ENCODE data around the gene UPF3B. TPM values are rescaled to one million over a fixed set of nuclear protein-coding genes. Genes with fewer than 3 reads are reported as not detected.

Gene UPF3B
- total and polyA plus RNA-seq, 9 of the 15 experiments (the other 6 are each of a cell fraction or from before 2014, with no cell fraction given), result 17.6 to 57.0 (median 32.3) TPM

DNA sequence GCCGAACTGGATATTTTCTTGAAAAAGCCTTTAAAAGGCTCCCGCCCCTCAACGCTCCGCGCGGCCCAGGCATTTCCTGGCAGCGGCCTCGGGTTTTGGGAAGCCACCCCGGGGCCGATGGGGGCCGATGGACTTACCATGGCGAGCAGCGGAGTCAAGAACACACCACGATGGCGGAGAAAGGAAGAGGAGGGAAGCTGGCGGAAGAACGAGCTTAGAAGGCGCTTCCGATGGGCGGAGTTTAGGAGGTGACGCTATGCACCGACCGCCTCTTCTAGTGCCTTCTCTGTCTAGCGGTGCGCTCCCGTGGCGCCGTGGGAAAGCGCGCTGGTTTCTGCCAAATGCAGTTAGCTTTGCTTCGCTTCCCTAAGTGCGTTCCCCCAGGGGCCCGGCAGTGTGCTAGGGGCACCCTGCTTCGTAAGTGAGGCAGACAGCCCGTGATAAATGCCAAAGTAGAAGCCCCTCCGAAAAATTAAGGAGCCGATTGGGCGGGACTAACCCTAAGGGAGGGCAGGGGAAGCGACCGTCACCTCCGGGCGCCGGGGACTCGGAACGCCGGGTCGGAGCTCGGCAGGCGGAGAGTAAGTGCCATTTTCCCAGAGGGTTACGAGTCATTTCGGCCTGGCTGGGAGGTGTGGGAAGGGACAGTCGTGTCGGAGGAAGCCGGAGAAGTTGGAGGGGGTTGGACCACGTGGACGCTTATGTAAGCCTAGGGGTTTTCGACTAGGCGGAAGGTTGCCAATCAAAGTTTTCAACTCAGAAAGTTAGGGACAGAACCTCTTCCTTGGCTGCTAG, 61.1 kb downstream of the UPF3B start, which contains the start of gene RPL39 (continued):
- TF ChIP-seq E2F4 (CRISPR knock-in tag; IDR thresholded peaks at IDR 0.05; ENCODE audit: low read depth), result no peak
- TF ChIP-seq E2F6 (IDR thresholded peaks at IDR 0.05; ENCODE audit: borderline replicate concordance in 1 of 2, extremely low read depth in 1 of 2, insufficient read depth in 1 of 2, insufficient read length in 1 of 2, low read depth in 1 of 2, low read length in 1 of 2, poor library complexity in 1 of 2, severe bottlenecking in 1 of 2), result peak; percentile 24 to 48
- TF ChIP-seq SMAD1 (IDR thresholded peaks at IDR 0.05; ENCODE audit: low read depth, low read length, partially characterized antibody), result peak; percentile 58
- TF ChIP-seq KLF13 (tag; IDR thresholded peaks at IDR 0.05; ENCODE audit: borderline replicate concordance, low read depth), result no peak
- peak; percentile 51 for TF ChIP-seq SAP30 (IDR thresholded peaks at IDR 0.05; ENCODE audit: borderline replicate concordance, insufficient read depth, low read depth, low read length, poor library complexity, severe bottlenecking)
- peak; percentile 96 for TF ChIP-seq MYC (IDR thresholded peaks at IDR 0.05; ENCODE audit: low read depth, low read length)
- TF ChIP-seq MYC (CRISPR knock-in tag; IDR thresholded peaks at IDR 0.05; ENCODE audit: borderline replicate concordance, low read depth), result peak; percentile 70; the same call in 1 of the 2 replicates
- peak in 1 of 2 experiments; percentile 15; a peak in 1 of 4 replicates for TF ChIP-seq RCOR1 (IDR thresholded peaks at IDR 0.05; ENCODE audit: borderline replicate concordance in 1 of 2, low read depth in 2 of 2, low read length in 2 of 2)
- TF ChIP-seq SRSF7 (optimal IDR thresholded peaks at IDR 0.05; ENCODE audit: low read depth, low read length), result no peak
- TF ChIP-seq, protein P1, sequence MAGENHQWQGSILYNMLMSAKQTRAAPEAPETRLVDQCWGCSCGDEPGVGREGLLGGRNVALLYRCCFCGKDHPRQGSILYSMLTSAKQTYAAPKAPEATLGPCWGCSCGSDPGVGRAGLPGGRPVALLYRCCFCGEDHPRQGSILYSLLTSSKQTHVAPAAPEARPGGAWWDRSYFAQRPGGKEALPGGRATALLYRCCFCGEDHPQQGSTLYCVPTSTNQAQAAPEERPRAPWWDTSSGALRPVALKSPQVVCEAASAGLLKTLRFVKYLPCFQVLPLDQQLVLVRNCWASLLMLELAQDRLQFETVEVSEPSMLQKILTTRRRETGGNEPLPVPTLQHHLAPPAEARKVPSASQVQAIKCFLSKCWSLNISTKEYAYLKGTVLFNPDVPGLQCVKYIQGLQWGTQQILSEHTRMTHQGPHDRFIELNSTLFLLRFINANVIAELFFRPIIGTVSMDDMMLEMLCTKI (IDR thresholded peaks at IDR 0.05; ENCODE audit: partially characterized antibody), result no peak
- TF ChIP-seq SMARCC2 (IDR thresholded peaks at IDR 0.05; ENCODE audit: low read depth), result no peak
- peak; percentile 90 for TF ChIP-seq TAF1 (IDR thresholded peaks at IDR 0.05; ENCODE audit: control insufficient read depth, extremely low read depth, insufficient read depth, low read length, severe bottlenecking)
- no peak for TF ChIP-seq BRCA1 (IDR thresholded peaks at IDR 0.05)
- TF ChIP-seq BRCA1 (CRISPR knock-in tag; IDR thresholded peaks at IDR 0.05), result no peak
- peak; percentile 93 for TF ChIP-seq PRDM10 (IDR thresholded peaks at IDR 0.05; ENCODE audit: partially characterized antibody)
- TF ChIP-seq, protein P2, sequence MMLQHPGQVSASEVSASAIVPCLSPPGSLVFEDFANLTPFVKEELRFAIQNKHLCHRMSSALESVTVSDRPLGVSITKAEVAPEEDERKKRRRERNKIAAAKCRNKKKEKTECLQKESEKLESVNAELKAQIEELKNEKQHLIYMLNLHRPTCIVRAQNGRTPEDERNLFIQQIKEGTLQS (IDR thresholded peaks at IDR 0.05), result no peak; the same call in 1 of the 2 replicates
- TF ChIP-seq, protein P2 (CRISPR knock-in tag; conservative IDR thresholded peaks at IDR 0.05), result peak; percentile 51
